ENCODE results near the gene ZNF780A. TPM values are rescaled to one million over a fixed set of nuclear protein-coding genes. Genes with fewer than 3 reads are reported as not detected.
A peak's percentile ranks its signal among the peaks of the same experiment; 100 is the strongest.

Gene ZNF780A
- total and polyA plus RNA-seq, 2 of the 13 experiments (the other 11 are each of a cell fraction or from before 2014, with no cell fraction given): 13.5 to 22.7 TPM

DNA sequence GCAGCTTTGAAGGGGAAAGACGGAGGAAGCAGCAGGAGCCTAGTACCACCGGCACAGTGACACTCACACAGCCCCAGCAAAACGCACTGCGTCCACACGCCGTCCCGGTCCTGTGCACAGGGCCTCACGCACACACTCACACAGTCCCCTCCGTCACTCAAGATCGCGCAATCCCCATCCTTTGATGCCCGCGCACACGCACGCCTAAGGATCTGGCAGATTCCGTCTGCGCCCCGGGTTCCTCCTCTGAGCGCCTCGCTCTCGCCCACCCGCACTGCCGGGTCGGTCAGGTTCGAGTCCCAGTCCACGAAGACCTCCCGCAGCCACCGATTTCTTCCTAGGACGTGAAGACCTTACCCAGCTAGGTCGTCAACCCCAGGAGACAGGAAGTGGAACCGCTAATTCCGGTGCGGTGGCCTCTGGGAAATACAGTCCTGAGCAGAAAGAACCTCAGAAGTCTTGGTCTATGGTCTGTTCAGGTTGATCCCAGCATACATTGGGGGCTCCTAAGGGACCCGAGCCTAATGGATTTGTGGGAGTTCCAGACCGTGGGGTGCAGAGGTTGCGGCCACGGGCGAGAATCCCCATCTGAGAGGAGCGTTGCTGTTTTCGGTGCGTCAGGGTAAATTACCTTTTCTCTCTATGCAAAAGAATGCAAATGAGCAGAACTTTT, 34.8 kb downstream of the ZNF780A start, which contains the start of gene ZNF780B (continued):
- TF ChIP-seq, protein P1, sequence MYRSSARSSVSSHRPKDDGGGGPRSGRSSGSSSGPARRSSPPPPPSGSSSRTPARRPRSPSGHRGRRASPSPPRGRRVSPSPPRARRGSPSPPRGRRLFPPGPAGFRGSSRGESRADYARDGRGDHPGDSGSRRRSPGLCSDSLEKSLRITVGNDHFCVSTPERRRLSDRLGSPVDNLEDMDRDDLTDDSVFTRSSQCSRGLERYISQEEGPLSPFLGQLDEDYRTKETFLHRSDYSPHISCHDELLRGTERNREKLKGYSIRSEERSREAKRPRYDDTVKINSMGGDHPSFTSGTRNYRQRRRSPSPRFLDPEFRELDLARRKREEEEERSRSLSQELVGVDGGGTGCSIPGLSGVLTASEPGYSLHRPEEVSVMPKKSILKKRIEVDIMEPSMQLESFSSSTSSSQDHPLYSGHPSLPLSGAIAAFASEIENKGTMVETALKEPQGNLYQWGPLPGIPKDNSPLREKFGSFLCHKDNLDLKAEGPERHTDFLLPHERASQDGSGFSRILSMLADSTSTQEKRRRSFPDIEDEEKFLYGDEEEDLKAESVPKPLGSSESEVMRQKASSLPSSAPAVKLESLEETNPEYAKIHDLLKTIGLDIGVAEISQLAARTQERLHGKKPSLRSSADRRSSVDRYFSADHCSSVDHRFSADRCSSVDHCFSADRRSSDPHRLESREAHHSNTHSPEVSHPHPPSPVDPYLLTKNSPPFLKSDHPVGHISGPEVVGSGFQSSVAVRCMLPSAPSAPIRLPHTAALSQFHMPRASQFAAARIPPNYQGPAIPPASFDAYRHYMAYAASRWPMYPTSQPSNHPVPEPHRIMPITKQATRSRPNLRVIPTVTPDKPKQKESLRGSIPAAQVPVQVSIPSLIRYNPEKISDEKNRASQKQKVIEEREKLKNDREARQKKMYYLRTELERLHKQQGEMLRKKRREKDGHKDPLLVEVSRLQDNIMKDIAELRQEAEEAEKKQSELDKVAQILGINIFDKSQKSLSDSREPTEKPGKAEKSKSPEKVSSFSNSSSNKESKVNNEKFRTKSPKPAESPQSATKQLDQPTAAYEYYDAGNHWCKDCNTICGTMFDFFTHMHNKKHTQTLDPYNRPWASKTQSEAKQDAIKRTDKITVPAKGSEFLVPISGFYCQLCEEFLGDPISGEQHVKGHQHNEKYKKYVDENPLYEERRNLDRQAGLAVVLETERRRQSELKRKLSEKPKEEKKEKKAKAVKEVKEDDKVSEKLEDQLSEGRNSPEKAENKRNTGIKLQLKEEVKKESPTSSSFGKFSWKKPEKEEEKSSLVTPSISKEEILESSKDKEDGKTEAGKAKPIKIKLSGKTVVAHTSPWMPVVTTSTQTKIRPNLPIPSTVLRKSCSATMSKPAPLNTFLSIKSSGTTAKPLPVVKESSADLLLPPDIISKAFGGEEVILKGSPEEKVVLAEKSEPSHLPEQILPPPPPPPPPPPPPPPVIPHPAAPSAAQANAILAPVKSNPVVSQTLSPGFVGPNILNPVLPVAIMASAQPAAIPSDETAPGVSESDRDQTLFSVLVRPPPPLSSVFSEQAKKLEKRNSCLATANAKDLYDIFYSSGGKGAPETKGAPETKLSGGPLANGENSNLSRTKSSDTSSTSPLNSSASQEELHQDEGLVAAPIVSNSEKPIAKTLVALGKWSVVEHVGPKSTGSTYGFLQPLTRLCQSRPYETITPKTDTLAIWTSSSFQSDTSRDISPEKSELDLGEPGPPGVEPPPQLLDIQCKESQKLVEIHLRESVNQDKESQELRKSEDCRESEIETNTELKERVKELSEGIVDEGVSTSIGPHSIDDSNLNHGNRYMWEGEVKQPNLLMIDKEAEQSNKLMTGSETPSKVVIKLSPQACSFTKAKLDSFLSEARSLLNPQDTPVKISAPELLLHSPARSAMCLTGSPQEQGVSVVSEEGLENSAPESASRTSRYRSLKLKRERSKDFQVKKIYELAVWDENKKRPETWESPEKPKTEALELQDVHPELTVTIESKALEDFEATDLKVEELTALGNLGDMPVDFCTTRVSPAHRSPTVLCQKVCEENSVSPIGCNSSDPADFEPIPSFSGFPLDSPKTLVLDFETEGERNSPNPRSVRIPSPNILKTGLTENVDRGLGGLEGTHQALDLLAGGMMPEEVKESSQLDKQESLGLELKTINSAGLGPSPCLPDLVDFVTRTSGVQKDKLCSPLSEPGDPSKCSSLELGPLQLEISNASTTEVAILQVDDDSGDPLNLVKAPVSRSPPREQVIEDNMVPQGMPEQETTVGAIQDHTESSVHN (CRISPR knock-in tag; IDR thresholded peaks at IDR 0.05): no peak
- no peak; the same call in 1 of the 2 replicates for TF ChIP-seq RAD21 (CRISPR knock-in tag; IDR thresholded peaks at IDR 0.05)
- no peak for TF ChIP-seq LCORL (IDR thresholded peaks at IDR 0.05)
- TF ChIP-seq LCORL (CRISPR knock-in tag; IDR thresholded peaks at IDR 0.05): peak; percentile 42; the same call in 1 of the 2 replicates
- TF ChIP-seq KDM5A (IDR thresholded peaks at IDR 0.05; ENCODE audit: borderline replicate concordance, low read length): no peak; the same call in 1 of the 2 replicates
- TF ChIP-seq, protein P2, sequence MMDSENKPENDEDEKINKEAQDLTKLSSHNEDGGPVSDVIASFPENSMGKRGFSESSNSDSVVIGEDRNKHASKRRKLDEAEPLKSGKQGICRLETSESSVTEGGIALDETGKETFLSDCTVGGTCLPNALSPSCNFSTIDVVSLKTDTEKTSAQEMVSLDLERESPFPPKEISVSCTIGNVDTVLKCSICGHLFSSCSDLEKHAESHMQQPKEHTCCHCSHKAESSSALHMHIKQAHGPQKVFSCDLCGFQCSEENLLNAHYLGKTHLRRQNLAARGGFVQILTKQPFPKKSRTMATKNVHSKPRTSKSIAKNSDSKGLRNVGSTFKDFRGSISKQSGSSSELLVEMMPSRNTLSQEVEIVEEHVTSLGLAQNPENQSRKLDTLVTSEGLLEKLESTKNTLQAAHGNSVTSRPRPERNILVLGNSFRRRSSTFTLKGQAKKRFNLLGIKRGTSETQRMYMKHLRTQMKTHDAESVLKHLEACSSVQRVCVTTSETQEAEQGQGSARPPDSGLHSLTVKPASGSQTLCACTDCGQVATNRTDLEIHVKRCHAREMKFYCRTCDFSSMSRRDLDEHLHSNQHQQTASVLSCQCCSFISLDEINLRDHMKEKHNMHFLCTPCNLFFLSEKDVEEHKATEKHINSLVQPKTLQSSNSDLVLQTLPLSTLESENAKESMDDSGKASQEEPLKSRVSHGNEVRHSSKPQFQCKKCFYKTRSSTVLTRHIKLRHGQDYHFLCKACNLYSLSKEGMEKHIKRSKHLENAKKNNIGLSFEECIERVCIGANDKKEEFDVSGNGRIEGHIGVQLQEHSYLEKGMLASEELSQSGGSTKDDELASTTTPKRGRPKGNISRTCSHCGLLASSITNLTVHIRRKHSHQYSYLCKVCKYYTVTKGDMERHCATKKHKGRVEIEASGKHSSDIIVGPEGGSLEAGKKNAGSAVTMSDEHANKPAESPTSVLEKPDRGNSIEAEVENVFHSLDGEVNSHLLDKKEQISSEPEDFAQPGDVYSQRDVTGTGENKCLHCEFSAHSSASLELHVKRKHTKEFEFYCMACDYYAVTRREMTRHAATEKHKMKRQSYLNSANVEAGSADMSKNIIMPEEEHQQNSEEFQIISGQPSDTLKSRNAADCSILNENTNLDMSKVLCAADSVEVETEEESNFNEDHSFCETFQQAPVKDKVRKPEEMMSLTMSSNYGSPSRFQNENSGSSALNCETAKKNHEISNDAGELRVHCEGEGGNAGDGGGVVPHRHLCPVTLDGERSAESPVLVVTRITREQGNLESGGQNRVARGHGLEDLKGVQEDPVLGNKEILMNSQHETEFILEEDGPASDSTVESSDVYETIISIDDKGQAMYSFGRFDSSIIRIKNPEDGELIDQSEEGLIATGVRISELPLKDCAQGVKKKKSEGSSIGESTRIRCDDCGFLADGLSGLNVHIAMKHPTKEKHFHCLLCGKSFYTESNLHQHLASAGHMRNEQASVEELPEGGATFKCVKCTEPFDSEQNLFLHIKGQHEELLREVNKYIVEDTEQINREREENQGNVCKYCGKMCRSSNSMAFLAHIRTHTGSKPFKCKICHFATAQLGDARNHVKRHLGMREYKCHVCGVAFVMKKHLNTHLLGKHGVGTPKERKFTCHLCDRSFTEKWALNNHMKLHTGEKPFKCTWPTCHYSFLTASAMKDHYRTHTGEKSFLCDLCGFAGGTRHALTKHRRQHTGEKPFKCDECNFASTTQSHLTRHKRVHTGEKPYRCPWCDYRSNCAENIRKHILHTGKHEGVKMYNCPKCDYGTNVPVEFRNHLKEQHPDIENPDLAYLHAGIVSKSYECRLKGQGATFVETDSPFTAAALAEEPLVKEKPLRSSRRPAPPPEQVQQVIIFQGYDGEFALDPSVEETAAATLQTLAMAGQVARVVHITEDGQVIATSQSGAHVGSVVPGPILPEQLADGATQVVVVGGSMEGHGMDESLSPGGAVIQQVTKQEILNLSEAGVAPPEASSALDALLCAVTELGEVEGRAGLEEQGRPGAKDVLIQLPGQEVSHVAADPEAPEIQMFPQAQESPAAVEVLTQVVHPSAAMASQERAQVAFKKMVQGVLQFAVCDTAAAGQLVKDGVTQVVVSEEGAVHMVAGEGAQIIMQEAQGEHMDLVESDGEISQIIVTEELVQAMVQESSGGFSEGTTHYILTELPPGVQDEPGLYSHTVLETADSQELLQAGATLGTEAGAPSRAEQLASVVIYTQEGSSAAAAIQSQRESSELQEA (CRISPR knock-in tag; IDR thresholded peaks at IDR 0.05; ENCODE audit: not compliant biosample characterization): peak; percentile 87
- TF ChIP-seq, protein P3, sequence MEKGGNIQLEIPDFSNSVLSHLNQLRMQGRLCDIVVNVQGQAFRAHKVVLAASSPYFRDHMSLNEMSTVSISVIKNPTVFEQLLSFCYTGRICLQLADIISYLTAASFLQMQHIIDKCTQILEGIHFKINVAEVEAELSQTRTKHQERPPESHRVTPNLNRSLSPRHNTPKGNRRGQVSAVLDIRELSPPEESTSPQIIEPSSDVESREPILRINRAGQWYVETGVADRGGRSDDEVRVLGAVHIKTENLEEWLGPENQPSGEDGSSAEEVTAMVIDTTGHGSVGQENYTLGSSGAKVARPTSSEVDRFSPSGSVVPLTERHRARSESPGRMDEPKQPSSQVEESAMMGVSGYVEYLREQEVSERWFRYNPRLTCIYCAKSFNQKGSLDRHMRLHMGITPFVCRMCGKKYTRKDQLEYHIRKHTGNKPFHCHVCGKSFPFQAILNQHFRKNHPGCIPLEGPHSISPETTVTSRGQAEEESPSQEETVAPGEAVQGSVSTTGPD (CRISPR knock-in tag; IDR thresholded peaks at IDR 0.05): no peak
- peak; percentile 21; the same call in 1 of the 2 replicates for TF ChIP-seq PITX1 (CRISPR knock-in tag; IDR thresholded peaks at IDR 0.05)
